Left kidney (tissue), 2 donors: ENCODE results near the gene STAG1. TPM values are rescaled to one million over a fixed set of nuclear protein-coding genes. Genes with fewer than 3 reads are reported as not detected.
"Not testable (repeated sequence)": the region's sequence is repeated elsewhere in the genome, so short reads cannot be mapped to it uniquely, and the experiment has no call there.

Experiments used
- DNase-seq: peaks from one replicate; pipeline ENCODE4 v3.0.0-alpha.2; 2013
- polyA plus RNA-seq: library from polyadenylated mRNA; unstranded; fragments of 120-200 nt; gene quantifications from one replicate; pipeline ENCODE4 v1.2.1, GENCODE V29; 2013; ENCODE audit not compliant: insufficient read length

Gene STAG1
- polyA plus RNA-seq, 1 donor: 59.1 TPM

DNA sequence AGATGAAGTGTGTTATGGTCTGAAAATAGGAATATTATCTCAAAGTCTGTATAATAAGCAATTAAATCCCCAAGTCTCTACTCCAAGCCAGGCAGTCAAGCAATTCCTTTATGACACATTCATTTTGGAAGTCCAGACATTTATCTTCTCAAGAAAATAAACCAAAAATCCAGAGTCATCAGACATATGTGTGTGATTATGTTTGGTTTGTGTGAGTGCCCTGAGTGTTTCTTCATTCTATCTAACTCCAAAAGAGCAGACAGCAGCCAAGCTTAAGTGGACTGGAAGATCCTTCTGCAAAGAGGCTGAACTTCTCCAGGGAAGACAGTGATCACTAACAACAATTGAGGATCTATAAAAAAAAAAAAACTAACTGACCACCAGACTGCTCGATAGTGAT is 239.8 kb downstream of the STAG1 start:
- DNase-seq: no peak

DNA sequence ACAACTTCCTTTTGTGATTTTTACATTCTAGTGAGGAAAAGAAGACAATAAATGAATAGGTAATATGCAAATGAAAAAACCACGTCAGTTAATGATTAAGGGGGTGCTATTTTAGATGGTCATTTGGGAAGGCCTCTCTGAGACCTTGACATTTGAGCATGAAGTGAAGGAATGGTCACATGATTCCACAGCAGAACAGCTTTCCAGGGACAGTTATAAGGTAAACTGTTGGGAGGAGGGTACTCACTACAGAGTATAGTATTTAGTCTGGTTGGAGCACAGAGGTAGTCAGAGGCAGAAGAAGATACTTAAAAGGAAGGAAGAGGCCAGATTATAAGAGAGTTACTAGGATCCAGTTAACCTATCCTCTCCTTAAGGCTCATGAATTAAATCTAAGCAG is 246.5 kb downstream of the STAG1 start:
- DNase-seq: no peak

DNA sequence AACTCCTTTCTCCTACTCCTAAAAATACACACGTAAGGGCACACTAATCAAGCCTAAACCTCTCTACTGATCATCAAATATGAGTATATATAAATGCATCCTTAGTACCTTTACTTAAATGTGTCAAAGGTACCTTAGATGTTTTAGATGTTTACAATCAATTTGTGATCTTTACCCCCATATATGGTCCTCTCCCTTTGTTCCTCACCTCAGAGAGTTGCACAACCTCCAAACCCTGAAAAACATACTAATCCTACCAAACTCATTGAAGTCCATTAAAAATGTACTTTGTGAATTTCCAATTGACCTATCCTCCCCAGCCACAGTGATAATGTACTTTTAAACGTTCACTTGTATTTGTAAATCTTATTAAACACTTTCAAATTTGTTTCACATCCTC is 249.1 kb downstream of the STAG1 start:
- DNase-seq: no peak

DNA sequence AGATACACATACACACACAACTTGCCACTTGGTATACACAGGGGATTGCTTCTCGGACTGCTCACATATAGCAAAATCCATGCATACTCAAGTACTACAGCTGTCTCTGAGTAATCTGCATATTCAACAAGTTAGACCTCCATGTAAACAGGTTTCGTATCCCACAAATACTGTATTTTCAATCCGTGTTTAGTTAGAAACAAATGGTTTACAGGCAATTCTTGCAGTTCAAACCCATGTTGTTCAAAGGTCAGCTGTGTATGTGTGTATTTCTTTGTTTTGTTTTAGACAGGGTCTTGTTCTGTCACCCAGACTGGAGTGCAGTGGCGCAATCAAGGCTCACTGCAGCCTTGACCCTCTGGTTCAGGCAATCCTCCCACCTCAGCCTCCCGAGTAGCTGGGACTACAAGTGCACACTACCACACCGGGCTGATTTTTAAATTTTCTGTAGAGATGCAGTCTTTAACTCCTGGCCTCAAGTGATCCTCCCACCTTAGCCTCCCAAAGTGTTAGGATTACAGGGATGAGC is 253.2 kb downstream of the STAG1 start:
- DNase-seq: no peak

DNA sequence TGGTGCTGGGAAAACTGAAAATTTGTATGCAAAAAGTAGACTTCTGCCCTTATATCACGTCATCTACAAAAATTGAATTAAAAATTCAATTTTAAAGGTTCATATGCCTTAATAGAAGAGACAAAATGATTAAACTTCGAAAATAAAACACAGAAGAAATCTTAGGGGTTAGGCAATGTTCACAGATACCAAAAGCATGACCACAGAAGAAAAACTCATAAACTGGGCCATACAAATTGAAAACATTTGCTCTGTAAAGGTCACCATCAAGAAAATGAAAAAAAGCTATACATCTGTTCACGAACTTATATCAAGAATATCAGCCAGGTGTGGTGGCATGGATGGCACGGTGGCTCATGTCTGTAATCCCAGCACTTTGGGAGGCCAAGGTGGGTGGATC is 257.0 kb downstream of the STAG1 start:
- no peak for DNase-seq

DNA sequence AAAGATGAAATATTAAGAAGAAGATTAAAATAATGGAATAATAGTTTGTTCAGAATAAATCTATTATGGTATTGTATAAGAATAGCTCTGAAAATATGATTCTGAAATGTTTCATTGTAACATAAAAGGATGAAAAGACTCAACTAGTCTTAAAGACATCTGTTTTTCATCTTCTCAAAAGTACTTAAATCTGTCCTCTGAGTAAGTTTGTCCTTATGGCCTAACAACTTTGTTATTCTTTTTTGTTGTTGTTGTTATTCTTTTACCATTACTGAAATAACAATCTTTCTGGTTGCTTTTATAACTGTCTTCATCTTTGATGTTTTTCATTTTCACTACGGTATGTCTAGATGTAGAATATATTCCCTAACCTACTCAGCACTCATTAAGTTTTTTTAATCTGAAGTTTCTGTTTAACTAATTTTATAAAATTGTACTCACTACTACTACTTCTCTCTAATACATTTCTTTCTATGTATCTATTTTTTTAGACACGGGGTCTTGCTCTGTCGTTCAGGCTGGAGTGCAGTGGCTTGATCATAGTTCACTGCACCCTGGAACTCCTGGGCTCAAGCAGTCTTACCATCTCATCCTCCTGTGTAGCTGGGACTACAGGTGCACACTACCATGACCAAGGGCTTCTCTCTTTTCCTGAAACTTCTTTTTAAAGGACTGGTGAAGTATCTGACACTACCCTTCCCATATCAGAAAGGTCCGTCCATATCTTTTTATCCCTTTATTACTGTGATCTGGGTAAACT is 261.4 kb downstream of the STAG1 start:
- DNase-seq: no peak

DNA sequence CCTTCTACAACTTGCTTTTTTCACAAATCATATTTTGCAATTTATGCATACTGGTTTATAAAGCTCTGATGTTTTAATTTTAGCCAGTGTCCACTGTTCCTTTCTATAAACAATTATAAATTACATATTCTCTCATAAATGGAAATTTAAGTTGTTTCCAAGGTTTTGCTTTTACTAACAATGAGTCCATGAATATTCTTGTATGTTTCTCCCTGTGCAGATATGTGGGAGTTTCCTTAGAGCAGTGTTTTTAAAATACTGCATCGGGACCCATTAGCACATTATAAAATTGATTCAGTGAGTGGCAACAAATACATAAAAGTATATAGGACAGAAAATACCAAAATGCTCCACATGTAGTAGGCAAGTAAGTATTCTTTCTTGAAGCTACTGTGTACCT is 266.4 kb downstream of the STAG1 start:
- DNase-seq: no peak

DNA sequence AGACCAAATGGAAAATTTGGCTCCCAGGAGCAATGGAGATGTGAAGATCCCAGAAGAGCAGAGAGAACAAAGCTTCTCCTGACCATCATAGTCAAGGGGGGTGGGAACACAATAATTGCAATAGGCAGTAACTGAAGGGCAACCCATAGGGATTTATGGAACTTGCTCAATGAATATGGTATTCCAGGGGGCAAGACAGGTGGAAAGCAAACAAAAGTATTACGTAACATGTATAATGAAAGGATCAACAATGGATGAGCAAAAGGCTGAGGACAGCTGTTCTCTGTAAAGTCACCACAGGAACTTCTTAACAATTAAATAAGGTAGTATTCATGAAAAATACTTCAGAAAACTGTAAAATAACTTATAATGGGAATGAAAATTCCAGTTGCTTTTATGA is 275.9 kb downstream of the STAG1 start:
- DNase-seq: no peak

DNA sequence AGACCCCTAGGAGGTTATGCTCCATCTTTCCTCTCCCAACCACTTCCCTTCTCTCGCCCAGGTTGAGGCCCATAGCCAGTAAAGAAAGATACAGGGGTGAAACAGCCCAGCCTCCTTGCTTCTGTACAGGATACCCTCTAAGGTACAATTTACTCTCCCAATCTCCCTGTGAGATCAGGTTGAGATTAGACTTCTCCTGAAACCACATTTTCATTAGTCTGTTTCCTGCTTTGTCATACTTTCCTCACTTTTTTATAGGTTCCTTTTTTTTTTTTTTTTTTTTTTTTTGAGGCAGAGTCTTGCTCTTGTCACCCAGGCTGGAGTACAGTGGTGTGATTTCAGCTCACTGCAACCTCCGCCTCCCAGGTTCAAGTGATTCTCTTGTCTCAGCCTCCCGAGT is 277.3 kb downstream of the STAG1 start:
- DNase-seq: not testable (repeated sequence)

DNA sequence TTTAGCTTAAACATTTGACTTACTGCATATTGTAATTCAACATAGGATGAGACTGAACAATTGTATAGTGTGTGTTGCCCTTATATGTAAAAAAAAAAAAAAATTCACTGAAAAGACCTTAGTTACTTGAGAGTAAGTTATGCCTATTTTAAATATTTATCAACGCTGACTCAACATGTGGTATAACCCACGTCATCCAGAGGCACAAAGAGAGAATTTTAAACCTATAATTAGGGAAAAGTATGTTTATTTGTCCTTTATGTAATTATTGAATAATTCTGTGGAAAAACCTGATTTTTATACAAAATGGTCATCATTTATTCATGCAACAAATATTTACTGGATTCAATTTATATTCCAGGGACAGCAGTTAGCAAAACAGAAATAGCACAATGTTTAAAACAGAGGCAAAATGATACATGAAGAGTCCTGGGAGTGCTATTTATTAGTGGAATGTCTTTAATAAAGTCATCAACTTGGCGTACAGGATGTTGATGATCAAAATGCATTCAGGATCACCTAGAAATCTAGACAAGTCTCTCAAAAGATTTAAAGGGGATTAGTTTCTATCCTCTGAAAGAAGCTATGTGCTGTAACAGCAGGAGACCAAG is 278.4 kb downstream of the STAG1 start:
- DNase-seq: no peak

DNA sequence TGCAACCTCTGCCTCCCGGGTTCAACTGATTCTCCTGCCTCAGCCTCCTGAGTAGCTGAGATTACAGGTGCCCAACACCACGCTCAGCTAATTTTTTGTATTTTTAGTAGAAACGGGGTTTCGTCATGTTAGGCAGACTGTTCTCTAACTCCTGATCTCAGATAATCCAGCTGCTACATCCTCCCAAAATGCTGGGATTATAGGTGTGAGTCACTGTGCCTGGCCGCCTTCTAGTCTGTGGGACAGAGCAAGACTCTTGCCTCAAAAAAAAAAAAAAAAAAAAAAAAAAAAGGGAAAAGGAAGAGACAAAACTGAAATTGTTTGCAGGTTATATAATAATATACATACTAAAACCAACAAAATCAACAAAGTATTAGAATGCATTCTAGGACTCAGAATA is 286.9 kb downstream of the STAG1 start:
- DNase-seq: no peak

DNA sequence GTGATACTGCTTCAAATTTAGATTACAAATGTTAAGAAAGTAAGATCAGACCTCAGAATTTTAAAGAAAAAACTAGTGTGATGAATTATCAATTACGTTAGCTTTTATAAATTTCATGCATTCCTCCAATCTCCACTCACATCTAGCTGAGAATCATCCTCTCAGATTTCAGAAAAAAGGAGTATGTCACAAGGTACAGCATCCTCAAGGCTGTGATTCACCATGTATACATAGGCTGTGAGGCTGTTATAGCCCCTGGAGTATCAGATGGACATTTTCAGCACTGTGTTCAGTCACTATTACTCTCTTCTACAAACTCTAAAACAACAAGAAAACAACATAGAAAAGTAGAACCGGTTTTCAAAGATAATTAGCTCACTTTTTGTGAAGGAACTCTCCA is 287.7 kb downstream of the STAG1 start:
- DNase-seq: no peak

DNA sequence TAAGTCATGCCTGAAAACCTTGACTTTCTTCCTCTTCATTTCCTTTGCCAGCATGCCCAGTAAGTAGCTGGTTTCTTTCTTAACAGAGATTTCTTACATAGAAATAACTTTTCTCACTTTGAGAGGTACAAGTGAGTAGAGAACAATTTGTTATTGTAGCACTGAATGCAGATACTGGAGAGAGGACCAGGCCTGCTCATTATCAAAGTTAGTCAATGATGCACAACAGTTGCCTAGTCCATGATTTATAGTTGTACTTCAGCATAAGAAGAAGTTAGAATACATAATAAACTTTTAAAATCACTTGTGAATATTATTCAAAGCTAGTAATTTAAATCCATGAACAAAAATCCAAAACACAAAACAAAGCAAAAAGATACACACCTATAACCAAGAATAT is 289.0 kb downstream of the STAG1 start:
- no peak for DNase-seq

DNA sequence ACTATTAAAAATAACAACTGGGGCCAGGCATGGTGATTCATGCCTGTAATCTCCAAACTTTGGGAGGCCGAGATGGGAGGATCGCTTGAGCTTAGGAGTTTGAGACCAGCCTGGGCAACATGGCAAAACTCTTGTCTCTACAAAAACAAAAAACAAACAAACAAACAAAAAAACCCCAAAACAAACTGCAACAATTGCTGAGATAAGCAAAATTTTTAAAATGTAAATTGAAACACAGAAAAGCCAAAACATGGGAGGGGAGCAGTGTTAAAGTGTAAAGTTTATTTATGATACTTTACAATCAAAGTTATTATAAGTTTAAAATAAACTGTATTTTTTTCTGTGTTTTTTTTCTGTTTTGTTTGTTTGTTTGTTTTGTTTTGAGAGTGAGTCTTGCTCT is 294.4 kb downstream of the STAG1 start:
- DNase-seq: no peak

DNA sequence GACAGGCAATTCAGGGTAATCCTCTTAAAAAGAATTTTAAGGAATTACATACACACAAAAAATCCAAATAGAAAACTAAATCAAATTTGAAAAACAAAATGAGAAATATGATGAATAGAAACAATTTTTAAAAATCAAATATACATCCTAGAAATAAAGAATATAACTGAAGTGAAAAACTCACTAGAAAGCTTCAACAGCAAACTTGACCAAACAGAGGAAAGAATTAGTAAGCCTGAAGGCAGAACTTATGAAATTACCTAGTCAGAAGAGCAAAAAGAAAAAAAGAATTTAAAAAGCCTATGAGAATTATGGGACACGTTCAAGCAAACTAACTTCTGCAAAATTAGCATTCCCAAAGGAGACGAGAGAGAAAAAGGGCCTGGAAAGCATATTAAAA is 296.0 kb downstream of the STAG1 start:
- DNase-seq: no peak

DNA sequence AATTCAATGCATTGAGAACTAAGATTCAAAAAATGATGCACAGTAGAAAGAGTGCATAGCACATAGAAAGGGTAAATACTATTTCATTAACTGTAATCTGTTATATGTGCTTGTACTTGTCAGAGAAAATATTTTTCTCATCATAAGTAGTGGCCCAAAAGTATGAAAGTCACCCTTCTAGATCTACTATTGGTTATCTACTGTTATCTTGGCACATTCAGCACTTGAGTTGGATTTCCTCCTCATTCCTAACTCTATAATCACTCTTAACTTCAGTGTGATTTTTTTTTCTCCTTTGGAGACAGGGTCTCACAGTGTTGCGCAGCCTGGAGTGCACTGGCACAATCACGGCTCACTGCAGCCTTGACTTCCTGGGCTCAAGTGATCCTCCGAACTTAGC is 307.6 kb downstream of the STAG1 start:
- DNase-seq: no peak

DNA sequence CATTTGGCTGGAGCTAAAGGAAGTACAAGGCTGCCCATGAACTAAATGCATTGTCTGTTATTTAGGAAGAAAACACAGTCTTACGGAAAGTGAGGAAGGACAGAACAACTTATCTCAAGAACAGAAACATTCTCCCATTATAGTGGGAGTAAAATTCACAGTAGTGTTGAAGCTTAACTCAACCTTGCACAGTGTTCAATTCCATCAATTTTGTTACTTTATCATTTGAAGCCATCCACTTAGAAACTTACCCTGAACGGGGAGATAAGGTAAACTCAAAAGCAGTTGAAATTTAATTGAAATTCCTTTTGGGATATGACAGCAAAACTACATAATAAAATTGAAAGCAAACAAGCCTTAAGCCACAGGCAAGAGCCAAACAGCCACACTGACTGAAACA is 315.1 kb downstream of the STAG1 start:
- DNase-seq: no peak

DNA sequence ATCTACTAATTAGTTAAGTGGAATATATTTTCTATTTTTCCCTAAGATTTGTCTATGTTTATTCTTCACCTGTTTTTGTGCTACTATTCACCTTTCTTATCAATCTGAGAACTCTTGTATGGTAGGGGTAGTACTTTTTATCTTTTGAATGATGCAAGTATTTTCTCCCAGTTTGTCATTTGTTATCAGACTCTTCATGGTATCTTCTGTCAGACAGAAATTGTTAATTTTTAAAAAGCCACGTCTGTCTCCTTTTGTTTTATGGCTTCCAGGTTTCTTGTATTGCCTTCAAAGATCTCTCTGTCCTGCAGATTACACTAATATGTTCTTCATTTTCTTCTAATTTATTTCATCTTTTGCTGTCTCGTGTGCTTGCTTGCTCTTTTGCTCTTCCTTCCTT is 317.7 kb downstream of the STAG1 start:
- DNase-seq: no peak

DNA sequence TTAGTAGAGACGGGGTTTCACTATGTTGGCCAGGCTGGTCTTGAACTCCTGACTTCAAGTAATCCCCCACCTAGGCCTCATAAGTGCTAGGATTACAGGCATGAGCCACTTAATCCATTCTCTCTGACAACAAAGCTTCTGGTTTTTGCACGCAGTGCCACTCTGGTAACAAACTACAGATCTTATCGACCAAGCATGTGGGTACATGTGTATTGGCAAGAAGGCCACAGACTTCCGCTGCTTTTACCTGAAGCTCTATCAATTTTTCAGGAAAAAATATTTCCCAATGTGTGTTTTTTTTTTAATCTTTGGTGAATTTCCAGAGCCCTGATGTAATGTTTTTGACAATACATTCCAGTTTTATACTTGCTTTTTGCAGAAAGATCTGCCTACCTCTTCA is 319.5 kb downstream of the STAG1 start:
- DNase-seq: no peak

DNA sequence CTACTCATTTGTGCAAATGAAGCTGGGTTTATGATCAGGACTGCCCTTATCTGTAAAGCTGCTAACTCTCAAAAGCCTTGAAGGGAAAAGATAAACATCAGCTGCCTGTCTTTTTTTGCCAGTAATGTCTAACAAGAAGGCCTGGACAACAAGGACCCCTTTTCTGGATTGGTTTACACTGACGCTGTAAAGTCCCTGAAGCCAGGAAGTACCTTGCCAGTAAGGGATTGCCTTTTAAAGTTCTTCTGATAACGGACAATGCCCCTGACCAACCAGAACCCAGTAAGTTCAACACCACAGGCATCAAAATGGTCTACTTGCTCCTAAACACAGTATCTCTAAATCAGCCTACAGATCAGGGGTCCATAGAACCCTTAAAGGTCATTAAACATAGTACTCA is 324.0 kb downstream of the STAG1 start:
- no peak for DNase-seq

DNA sequence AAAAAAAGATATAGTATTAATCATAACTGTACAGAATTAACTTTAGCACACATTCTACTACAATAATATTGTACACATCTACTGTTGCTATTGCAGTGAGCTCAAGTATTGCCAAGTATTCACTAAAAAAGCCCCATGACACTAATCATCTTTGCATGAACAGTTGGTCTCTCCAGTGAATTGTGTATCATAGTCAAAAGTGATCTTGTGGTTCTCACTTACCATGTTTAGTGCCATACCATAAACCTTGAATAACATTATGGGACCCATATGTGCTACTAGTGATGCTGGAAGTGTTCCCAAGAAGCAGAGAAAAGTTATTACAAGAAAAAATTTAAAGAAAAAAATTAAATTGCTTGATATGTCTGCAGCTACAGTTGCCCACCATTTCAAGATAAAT is 324.9 kb downstream of the STAG1 start:
- no peak for DNase-seq

DNA sequence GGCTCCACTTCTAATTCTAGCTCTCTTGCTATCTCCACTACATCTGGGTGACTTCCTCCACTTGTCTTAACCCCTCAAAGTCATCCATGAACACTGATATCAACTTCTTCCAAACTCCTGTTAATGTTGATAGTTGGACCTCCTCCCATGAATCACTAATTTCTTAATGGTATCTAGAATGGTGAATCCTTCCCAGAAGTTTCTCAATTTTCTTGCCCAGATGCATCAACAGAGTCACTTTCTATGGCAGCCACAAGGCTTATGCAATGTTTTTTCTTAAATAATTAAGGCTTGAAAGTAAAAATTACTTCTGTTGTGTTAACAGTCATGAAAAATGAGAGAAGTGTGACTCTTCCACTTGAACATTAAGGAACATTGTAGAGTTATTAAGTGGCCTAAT is 337.7 kb downstream of the STAG1 start:
- DNase-seq: no peak

DNA sequence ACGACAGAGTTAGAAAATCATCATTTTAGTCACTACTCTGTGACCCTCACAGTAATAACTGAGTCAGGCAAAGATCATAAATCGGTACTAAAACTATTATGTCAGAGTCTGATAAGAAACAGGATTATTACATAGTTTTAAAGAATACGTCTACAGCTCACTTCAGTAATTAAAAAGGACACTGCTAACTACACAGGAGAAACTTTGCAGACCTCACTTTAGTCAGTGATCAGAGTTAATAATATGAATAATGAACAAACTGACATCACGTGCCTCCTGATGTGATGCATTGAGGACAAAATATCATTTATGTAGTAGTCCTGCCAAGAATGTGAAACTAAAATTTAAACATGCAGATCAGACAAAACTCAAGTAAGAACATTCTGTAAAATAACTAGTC is 339.9 kb downstream of the STAG1 start:
- DNase-seq: no peak

DNA sequence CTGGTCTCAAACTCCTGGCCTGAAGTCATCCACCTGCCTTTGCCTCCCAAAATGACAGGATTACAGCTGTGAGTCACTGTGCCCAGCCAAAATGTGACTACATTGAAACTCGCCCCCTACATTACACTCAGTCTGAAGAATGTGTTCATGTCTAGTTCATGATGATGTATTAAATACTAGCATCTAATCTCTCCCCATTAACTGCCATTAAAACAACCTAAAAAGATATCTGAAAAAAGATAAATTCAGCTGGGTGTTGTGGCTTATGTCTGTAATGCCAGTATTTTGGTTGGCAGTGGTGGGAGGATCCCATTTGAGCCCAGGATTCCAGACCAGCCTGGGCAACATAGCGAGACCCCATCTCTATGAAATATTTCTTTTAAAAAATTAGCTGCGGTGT is 342.6 kb downstream of the STAG1 start:
- no peak for DNase-seq
